GM10248 (cell line): ENCODE data around the gene HMCN2.

Source experiments
- CTCF ChIA-PET: fragments of 300-600 bp; sonication (Branson Sonifier 250); formaldehyde crosslinking; extraction: SDS; loops from one replicate; lab custom pipeline; 2021; ENCODE audit warnings: antibody characterized with exemption; lab: Yijun Ruan, JAX
- POLR2A ChIA-PET: fragments of 350-650 bp; sonication (Branson Sonifier 250); formaldehyde crosslinking; extraction: SDS; loops from one replicate; lab custom pipeline; 2020; ENCODE audit warnings: antibody characterized with exemption; lab: Yijun Ruan, JAX
- DNase-seq: peaks from one replicate; pipeline ENCODE4 v3.0.0; 2012; ENCODE audit errors: extremely low spot score
- CTCF ChIP-seq: IDR thresholded peaks from 2 replicates; pipeline ENCODE4 v1.5.1; 2012; ENCODE audit warnings: mild to moderate bottlenecking, low read depth; ENCODE audit errors: extremely low read depth, missing control alignments, control extremely low read depth

HMCN2 gene

GRCh38 chr9:130347931-130348330, 82.4 kb downstream of the HMCN2 start:
- no peak for DNase-seq
- CTCF ChIA-PET, result no interaction called here
- TF ChIP-seq CTCF, result no peak
- POLR2A ChIA-PET, result no interaction called here

GRCh38 chr9:130348341-130348740, 82.8 kb downstream of the HMCN2 start:
- ChIA-PET POLR2A (no interaction called here), CTCF (no interaction called here)
- no peak for DNase-seq
- no peak for TF ChIP-seq CTCF

GRCh38 chr9:130348881-130349280, 83.3 kb downstream of the HMCN2 start:
- no peak for DNase-seq
- CTCF ChIA-PET, result no interaction called here
- no peak for TF ChIP-seq CTCF
- POLR2A ChIA-PET, result no interaction called here

GRCh38 chr9:130349398-130349797, 83.8 kb downstream of the HMCN2 start:
- TF ChIP-seq CTCF, result no peak
- POLR2A ChIA-PET, result no interaction called here
- CTCF ChIA-PET, result no interaction called here
- DNase-seq, result no peak

GRCh38 chr9:130351343-130351742, 85.8 kb downstream of the HMCN2 start:
- ChIA-PET POLR2A (no interaction called here), CTCF (no interaction called here)
- no peak for TF ChIP-seq CTCF
- no peak for DNase-seq

- DNase-seq, result no peak
- no peak for TF ChIP-seq CTCF
- POLR2A ChIA-PET, result no interaction called here
- CTCF ChIA-PET, result no interaction called here
Measured at GRCh38 chr9:130352081-130352480, 86.5 kb downstream of the HMCN2 start.
